NCI-H226 (cell line): Measurements from ENCODE around the gene SSRP1.

Experiments used
- DNase-seq: peaks from one replicate; pipeline ENCODE4 v3.0.0-alpha.2; 2015

The SSRP1 gene

GRCh38 chr11:57313071-57313787, 22.5 kb downstream of the SSRP1 start:
- DNase-seq = no peak

GRCh38 chr11:57312511-57313021, 23.1 kb downstream of the SSRP1 start:
- no peak for DNase-seq

- DNase-seq = peak; percentile 95
Measured at GRCh38 chr11:57311109-57311936, 24.4 kb downstream of the SSRP1 start.

GRCh38 chr11:57310630-57311086, 25.0 kb downstream of the SSRP1 start:
- DNase-seq = no peak

GRCh38 chr11:57310091-57310490, 25.6 kb downstream of the SSRP1 start:
- DNase-seq = no peak

- DNase-seq = no peak
Measured at GRCh38 chr11:57309106-57310059, 26.3 kb downstream of the SSRP1 start.

- no peak for DNase-seq
Measured at GRCh38 chr11:57308426-57309060, 27.1 kb downstream of the SSRP1 start.

- DNase-seq = no peak
Measured at GRCh38 chr11:57307666-57308270, 27.9 kb downstream of the SSRP1 start.

GRCh38 chr11:57306940-57307565, 28.6 kb downstream of the SSRP1 start:
- DNase-seq = no peak

- DNase-seq = no peak
Measured at GRCh38 chr11:57306161-57306876, 29.4 kb downstream of the SSRP1 start.

- DNase-seq = no peak
Measured at GRCh38 chr11:57305523-57305922, 30.2 kb downstream of the SSRP1 start.

- peak; percentile 87 for DNase-seq
Measured at GRCh38 chr11:57303990-57304579, 31.6 kb downstream of the SSRP1 start.

- DNase-seq = no peak
Measured at GRCh38 chr11:57303280-57303989, 32.3 kb downstream of the SSRP1 start.

GRCh38 chr11:57302489-57302888, 33.2 kb downstream of the SSRP1 start:
- no peak for DNase-seq

- DNase-seq = no peak
Measured at GRCh38 chr11:57301711-57302423, 33.8 kb downstream of the SSRP1 start.

- DNase-seq = no peak
Measured at GRCh38 chr11:57300785-57301184, 34.9 kb downstream of the SSRP1 start.

GRCh38 chr11:57299150-57299737, 36.4 kb downstream of the SSRP1 start:
- DNase-seq = no peak

GRCh38 chr11:57297221-57297620, 38.5 kb downstream of the SSRP1 start:
- DNase-seq = no peak
